Activated CD8-positive, alpha-beta T cell treated with anti-CD3 and anti-CD28 coated beads for 36 hours (primary cell): ENCODE measurements around the gene HNRNPA0. TPM values are rescaled to one million over a fixed set of nuclear protein-coding genes. Genes with fewer than 3 reads are reported as not detected.

Source experiments
- ATAC-seq: fragments of 200-7000 bp; cut with Tn5 transposase; one replicate; pipeline ENCODE4 v1.10.0; 2021; ENCODE audit warnings: mild to moderate bottlenecking, moderate library complexity
- CTCF ChIA-PET: fragments of 350-600 bp; sonication (Branson Sonifier 250); formaldehyde crosslinking; loops from one replicate; lab custom pipeline; 2021; ENCODE audit warnings: antibody characterized with exemption; lab: Charles Lee
- POLR2A ChIA-PET: fragments of 350-600 bp; sonication (Branson Sonifier 250); formaldehyde crosslinking; loops from one replicate; lab custom pipeline; 2021; ENCODE audit warnings: antibody characterized with exemption; lab: Charles Lee
- DNase-seq: peaks from one replicate; pipeline ENCODE4 v3.0.0-alpha.2; 2020
- H3K27ac Mint-ChIP-seq: one replicate; pipeline ENCODE4 v1.8.0; 2021; ENCODE audit warnings: mild to moderate bottlenecking, mixed read lengths
- H3K27me3 Mint-ChIP-seq: one replicate; pipeline ENCODE4 v1.8.0; 2021; ENCODE audit warnings: mixed read lengths
- H3K36me3 Mint-ChIP-seq: one replicate; pipeline ENCODE4 v1.8.0; 2021; ENCODE audit warnings: low read depth, mixed read lengths
- H3K4me1 Mint-ChIP-seq: one replicate; pipeline ENCODE4 v1.8.0; 2021; ENCODE audit warnings: low read depth, mixed read lengths
- H3K4me3 Mint-ChIP-seq: one replicate; pipeline ENCODE4 v1.8.0; 2021; ENCODE audit warnings: mild to moderate bottlenecking, moderate library complexity, mixed read lengths
- H3K9me3 Mint-ChIP-seq: one replicate; pipeline ENCODE4 v1.8.0; 2021; ENCODE audit warnings: mixed read lengths
- intact Hi-C: fragments of 100-400 bp; cut with micrococcal nuclease; formaldehyde crosslinking; loops from one replicate; pipeline ENCODE4 v1.10.0; 2022
- total RNA-seq, 2 experiments: library from RNA; stranded (reverse); gene quantifications; one replicate each; pipeline ENCODE4 v1.2.3, GENCODE V29; 2021
- TF ChIP-seq, protein P1 (sequence below): fragments of 200-600 bp; IDR thresholded peaks from one replicate; pipeline ENCODE4 v1.8.0; 2022; ENCODE audit warnings: antibody characterized with exemption, mild to moderate bottlenecking

The HNRNPA0 gene
- total RNA-seq, 2 experiments from 2014 or later, result 32.8 to 33.1 TPM

- DNase-seq (peak; percentile 62), ATAC-seq (peak; percentile 40)
- no peaks in the 10 kb centered on the region for H3K27me3 Mint-ChIP-seq
- H3K36me3 Mint-ChIP-seq, result peaks cover 13% of the 10 kb centered on the region
- ChIA-PET POLR2A (interaction anchor here (0.6 to 4.6 kb wide), 8 partner anchors 12 to 618 kb away, joined by 3 to 43 read pairs (median 4); partner anchors contain the start of gene HNRNPA0), CTCF (interaction anchor here (0.9 to 21.2 kb wide), 10 partner anchors 8 to 106 kb away, joined by 3 to 540 read pairs (median 8); no protein-coding TSS in a partner anchor)
- peaks cover 48% of the 10 kb centered on the region for H3K4me1 Mint-ChIP-seq
- intact Hi-C loops, result loop anchor here (2.0 to 5.0 kb wide), 2 partner anchors 17 to 38 kb away; no protein-coding TSS in a partner anchor
- H3K4me3 Mint-ChIP-seq, result no peak within 1 kb of the TSS
- H3K27ac Mint-ChIP-seq, result no peak within 1 kb of the TSS
- peaks cover 12% of the 10 kb centered on the region for H3K9me3 Mint-ChIP-seq
- TF ChIP-seq, protein P1, sequence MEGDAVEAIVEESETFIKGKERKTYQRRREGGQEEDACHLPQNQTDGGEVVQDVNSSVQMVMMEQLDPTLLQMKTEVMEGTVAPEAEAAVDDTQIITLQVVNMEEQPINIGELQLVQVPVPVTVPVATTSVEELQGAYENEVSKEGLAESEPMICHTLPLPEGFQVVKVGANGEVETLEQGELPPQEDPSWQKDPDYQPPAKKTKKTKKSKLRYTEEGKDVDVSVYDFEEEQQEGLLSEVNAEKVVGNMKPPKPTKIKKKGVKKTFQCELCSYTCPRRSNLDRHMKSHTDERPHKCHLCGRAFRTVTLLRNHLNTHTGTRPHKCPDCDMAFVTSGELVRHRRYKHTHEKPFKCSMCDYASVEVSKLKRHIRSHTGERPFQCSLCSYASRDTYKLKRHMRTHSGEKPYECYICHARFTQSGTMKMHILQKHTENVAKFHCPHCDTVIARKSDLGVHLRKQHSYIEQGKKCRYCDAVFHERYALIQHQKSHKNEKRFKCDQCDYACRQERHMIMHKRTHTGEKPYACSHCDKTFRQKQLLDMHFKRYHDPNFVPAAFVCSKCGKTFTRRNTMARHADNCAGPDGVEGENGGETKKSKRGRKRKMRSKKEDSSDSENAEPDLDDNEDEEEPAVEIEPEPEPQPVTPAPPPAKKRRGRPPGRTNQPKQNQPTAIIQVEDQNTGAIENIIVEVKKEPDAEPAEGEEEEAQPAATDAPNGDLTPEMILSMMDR, result no peak
These were observed 18.4 kb downstream of the HNRNPA0 start, which contains the start of gene KLHL3 for GRCh38 chr5:137735555-137736284. Gene KLHL3, minus strand, starts transcription at chr5:137736089. Its CDS starts 443 bp downstream, at chr5:137735646.

- Mint-ChIP-seq H3K9me3 (peaks cover 12% of the 10 kb centered on the region), H3K4me1 (peaks cover 55% of the 10 kb centered on the region), H3K36me3 (peaks cover 13% of the 10 kb centered on the region), H3K27ac (no peak overlapping the region), H3K27me3 (no peaks in the 10 kb centered on the region), H3K4me3 (no peak overlapping the region)
- no peak for ATAC-seq
- DNase-seq, result peak; percentile 44
- ChIA-PET POLR2A (interaction anchor here (1.1 to 4.6 kb wide), 6 partner anchors 13 to 39 kb away, joined by 3 to 43 read pairs (median 4); partner anchors contain the start of gene HNRNPA0), CTCF (interaction anchor here (0.9 to 21.2 kb wide), 9 partner anchors 9 to 106 kb away, joined by 3 to 540 read pairs (median 8); no protein-coding TSS in a partner anchor)
- intact Hi-C loops, result loop anchor here (5.0 kb wide), 1 partner anchor 38 kb away; no protein-coding TSS in a partner anchor
- TF ChIP-seq, protein P1, result no peak
These were observed 19.1 kb downstream of the HNRNPA0 start for GRCh38 chr5:137734962-137735554.

- no peaks in the 10 kb centered on the region for H3K27me3 Mint-ChIP-seq
- TF ChIP-seq, protein P1, result no peak
- DNase-seq (no peak), ATAC-seq (no peak)
- CTCF ChIA-PET, result interaction anchor here (1.1 to 21.2 kb wide), 7 partner anchors 10 to 105 kb away, joined by 3 to 540 read pairs (median 10); no protein-coding TSS in a partner anchor
- intact Hi-C loops, result no loop called here
- H3K27ac Mint-ChIP-seq, result no peak overlapping the region
- POLR2A ChIA-PET, result interaction anchor here (1.9 kb wide), 1 partner anchor 37 kb away, joined by 8 read pairs; no protein-coding TSS in a partner anchor
- peaks cover 9% of the 10 kb centered on the region for H3K36me3 Mint-ChIP-seq
- H3K4me1 Mint-ChIP-seq, result peaks cover 48% of the 10 kb centered on the region
- no peak overlapping the region for H3K4me3 Mint-ChIP-seq
- H3K9me3 Mint-ChIP-seq, result peaks cover 8% of the 10 kb centered on the region
These were observed 19.8 kb downstream of the HNRNPA0 start for GRCh38 chr5:137734331-137734730.

DNA sequence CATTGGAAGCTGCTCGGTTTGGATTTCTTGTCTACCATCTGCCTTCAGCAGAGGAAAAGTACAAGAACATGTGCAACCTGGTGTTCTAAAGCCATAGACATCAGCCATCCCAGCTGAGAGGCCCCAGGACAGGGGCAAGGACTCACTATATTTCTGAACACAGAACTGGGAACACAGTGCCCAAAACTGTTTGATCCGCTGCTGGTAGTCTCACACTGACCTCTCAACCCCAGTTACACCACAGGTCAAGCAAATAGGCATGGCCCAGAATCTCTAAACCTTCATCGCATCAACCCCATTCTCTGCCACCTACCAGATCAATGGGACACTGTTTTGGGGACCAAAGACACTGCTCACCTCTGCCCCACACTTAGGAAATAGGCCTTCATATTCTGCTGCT is 20.2 kb downstream of the HNRNPA0 start:
- POLR2A ChIA-PET, result interaction anchor here (1.1 to 1.9 kb wide), 3 partner anchors 16 to 37 kb away, joined by 3 to 8 read pairs (median 3); no protein-coding TSS in a partner anchor
- TF ChIP-seq, protein P1, result no peak

More for the DNA sequence above, 20.2 kb downstream of the HNRNPA0 start:
- H3K4me3 Mint-ChIP-seq, result no peak overlapping the region
- peaks cover 7% of the 10 kb centered on the region for H3K36me3 Mint-ChIP-seq
- H3K9me3 Mint-ChIP-seq, result peaks cover 6% of the 10 kb centered on the region
- intact Hi-C loops, result no loop called here
- no peak for DNase-seq
- no peak overlapping the region for H3K27ac Mint-ChIP-seq
- no peaks in the 10 kb centered on the region for H3K27me3 Mint-ChIP-seq
- CTCF ChIA-PET, result interaction anchor here (1.1 to 21.2 kb wide), 6 partner anchors 10 to 105 kb away, joined by 3 to 540 read pairs (median 22); no protein-coding TSS in a partner anchor
- no peak for ATAC-seq
- H3K4me1 Mint-ChIP-seq, result peaks cover 46% of the 10 kb centered on the region
